Endothelial cell of umbilical vein (primary cell): Measurements from ENCODE around the gene ADAT1. TPM values are rescaled to one million over a fixed set of nuclear protein-coding genes. Genes with fewer than 3 reads are reported as not detected.

Experiments used
- BruUV-seq: library from RNA; stranded (reverse); fragments of 400-500 nt; replicated peaks from 2 replicates; lab custom pipeline; 2021; lab: Mats Ljungman, UMichigan
- CTCF ChIA-PET: fragments of 300-600, 350-600 bp; sonication (Branson Sonifier 250); formaldehyde crosslinking; loops from one replicate; lab custom pipeline; 2021; ENCODE audit warnings: antibody characterized with exemption, inconsistent platforms; lab: Charles Lee
- POLR2A ChIA-PET: fragments of 300-600, 350-600 bp; sonication (Branson Sonifier 250); formaldehyde crosslinking; loops from one replicate; lab custom pipeline; 2021; ENCODE audit warnings: antibody characterized with exemption, inconsistent platforms; lab: Charles Lee
- DNase-seq: peaks from one replicate; pipeline ENCODE4 v3.0.0-alpha.2; 2011; ENCODE audit warnings: low read depth, low spot score
- FAIRE-seq: peaks from 2 replicates; lab custom pipeline; 2011; peaks lifted over from hg19 to GRCh38; lab: Jason Lieb, UNC
- H2AFZ ChIP-seq: 2 replicates; pipeline ENCODE4 v1.6.0; 2012; ENCODE audit warnings: low read depth, low read length, control low read depth, inconsistent platforms
- H3K27ac ChIP-seq: 2 replicates; pipeline ENCODE4 v1.5.1; 2011; ENCODE audit warnings: low read depth, mild to moderate bottlenecking, control low read depth, low read length, moderate library complexity; ENCODE audit not compliant: insufficient read depth
- H3K27me3 ChIP-seq, 2 experiments: 2 replicates each; pipeline versions ENCODE4 v1.6.0 to v1.6.1; 2011; ENCODE audit warnings: low read length in 2 of 2, mixed read lengths in 1 of 2; ENCODE audit not compliant: control insufficient read depth in 2 of 2, insufficient read depth in 2 of 2
- H3K36me3 ChIP-seq, 2 experiments: 2 replicates in 1 of 2; 3 replicates in 1 of 2; pipeline ENCODE4 v1.5.1; 2011; ENCODE audit warnings: low read length in 2 of 2, mild to moderate bottlenecking in 1 of 2, moderate library complexity in 1 of 2; ENCODE audit not compliant: control insufficient read depth in 2 of 2, insufficient read depth in 2 of 2; ENCODE audit errors: extremely low read depth in 1 of 2
- H3K4me1 ChIP-seq: 3 replicates; pipeline ENCODE4 v1.5.1; 2011; ENCODE audit warnings: mild to moderate bottlenecking, low read length; ENCODE audit not compliant: control insufficient read depth, insufficient read depth; ENCODE audit errors: extremely low read depth
- H3K4me2 ChIP-seq: 2 replicates; pipeline ENCODE4 v1.6.1; 2011; ENCODE audit warnings: low read length, control low read depth, mixed read lengths; ENCODE audit not compliant: insufficient read depth
- H3K4me3 ChIP-seq, 3 experiments: fragments of 200-600 bp in 1 of 3; sonication (generic), shearing (Covaris generic) in 1 of 3; replicated peaks in 1 of 3; 2 replicates each; pipeline ENCODE4 v1.5.1; 2011 to 2016; ENCODE audit warnings: control low read depth in 3 of 3, low read length in 3 of 3, mild to moderate bottlenecking in 2 of 3, inconsistent platforms in 1 of 3, low read depth in 1 of 3, moderate library complexity in 1 of 3; ENCODE audit not compliant: insufficient read depth in 1 of 3
- H3K79me2 ChIP-seq: 2 replicates; pipeline ENCODE4 v1.6.0; 2012; ENCODE audit warnings: low read length, inconsistent platforms; ENCODE audit not compliant: control insufficient read depth, insufficient read depth
- H3K9ac ChIP-seq: replicated peaks from 2 replicates; pipeline ENCODE3; 2011; ENCODE audit warnings: low read length, control low read depth; ENCODE audit not compliant: insufficient read depth; ENCODE audit errors: extremely low read depth
- H3K9me1 ChIP-seq: replicated peaks from 3 replicates; pipeline ENCODE4 v1.6.0; 2011; ENCODE audit warnings: mild to moderate bottlenecking, low read length; ENCODE audit not compliant: control insufficient read depth, insufficient read depth; ENCODE audit errors: extremely low read depth
- H3K9me3 ChIP-seq: replicated peaks from 2 replicates; pipeline ENCODE4 v1.5.1; 2012; ENCODE audit warnings: low read length, inconsistent platforms; ENCODE audit not compliant: control insufficient read depth, insufficient read depth
- H4K20me1 ChIP-seq: replicated peaks from 2 replicates; pipeline ENCODE3; 2011; ENCODE audit warnings: mild to moderate bottlenecking, low read length; ENCODE audit not compliant: control insufficient read depth, insufficient read depth; ENCODE audit errors: extremely low read depth
- CTCF ChIP-seq, 2 donors: IDR thresholded peaks; 1 replicate in 1 of 2; 2 replicates in 1 of 2; pipeline ENCODE4 v1.5.1; 2011; ENCODE audit warnings: low read length in 2 of 2, mild to moderate bottlenecking in 2 of 2, moderate library complexity in 2 of 2, control low read depth in 1 of 2, inconsistent platforms in 1 of 2, low read depth in 1 of 2; ENCODE audit not compliant: insufficient read depth in 1 of 2; ENCODE audit errors: extremely low read depth in 1 of 2
- EZH2 ChIP-seq: IDR thresholded peaks from 2 replicates; pipeline ENCODE4 v1.6.1; 2012; ENCODE audit warnings: borderline replicate concordance, low read depth, mild to moderate bottlenecking, moderate library complexity, low read length, inconsistent platforms; ENCODE audit not compliant: severe bottlenecking
- FOS ChIP-seq: IDR thresholded peaks from 2 replicates; pipeline ENCODE4 v1.6.1; 2011; ENCODE audit warnings: mild to moderate bottlenecking, low read length, moderate library complexity, borderline replicate concordance; ENCODE audit not compliant: insufficient read depth
- GATA2 ChIP-seq: IDR thresholded peaks from 2 replicates; pipeline ENCODE4 v1.7.0; 2011; ENCODE audit warnings: low read depth, mild to moderate bottlenecking, moderate library complexity, mixed read lengths, low read length; ENCODE audit not compliant: insufficient read length, insufficient read depth
- JUN ChIP-seq: IDR thresholded peaks from 2 replicates; pipeline ENCODE4 v1.6.1; 2011; ENCODE audit warnings: borderline replicate concordance, low read depth; ENCODE audit not compliant: insufficient read length, insufficient read depth
- MAX ChIP-seq: IDR thresholded peaks from 2 replicates; pipeline ENCODE4 v1.6.1; 2011; ENCODE audit not compliant: insufficient read depth, insufficient read length
- MYC ChIP-seq: IDR thresholded peaks from one replicate; pipeline ENCODE4 v1.6.1; 2011; ENCODE audit warnings: mild to moderate bottlenecking, low read depth, low read length
- POLR2A ChIP-seq: IDR thresholded peaks from 2 replicates; pipeline ENCODE4 v1.6.1; 2012; ENCODE audit warnings: low read depth, mild to moderate bottlenecking, control low read depth, low read length
- POLR2AphosphoS5 ChIP-seq: IDR thresholded peaks from 2 replicates; pipeline ENCODE4 v1.6.1; 2012; ENCODE audit warnings: low read depth, mild to moderate bottlenecking, control low read depth, low read length, moderate library complexity; ENCODE audit not compliant: insufficient read depth
- dilution Hi-C: fragments of 300-500 bp; cut with MboI; formaldehyde crosslinking; loops from one replicate; pipeline ENCODE4 v1.15.0; 2019; ENCODE audit warnings: low sequenced_read_pairs; ENCODE audit not compliant: extremely low pct_ligation_motif_present
- intact Hi-C: fragments of 100-400 bp; cut with micrococcal nuclease; formaldehyde crosslinking; loops from one replicate; pipeline ENCODE4 v1.10.0; 2022
- polyA plus RNA-seq, 4 experiments: library from polyadenylated mRNA; depleted of rRNA in 3 of 4; stranded (reverse) in 3 of 4; unstranded in 1 of 4; fragments of >200 nt; gene quantifications; 2 replicates each; pipeline versions ENCODE4 v1.2.1 to v1.2.3, GENCODE V29; 2011 to 2012; ENCODE audit warnings: missing spikeins in 1 of 4
- total RNA-seq: library from RNA; stranded (reverse); gene quantifications from 2 replicates; pipeline ENCODE4 v1.2.3, GENCODE V29; 2021

ADAT1 gene
- total and polyA plus RNA-seq, 2 donors (not counting 3 experiments of a cell fraction or from before 2014, with no cell fraction given), result 27.2 to 56.6 TPM

- Histone ChIP-seq H4K20me1 (no peaks in the 10 kb centered on the region), H3K9me3 (no peaks in the 10 kb centered on the region), H3K9ac (no peak overlapping the region), H3K79me2 (peaks cover under 1% of the 10 kb centered on the region), H2AFZ (no peak overlapping the region), H3K36me3 (peaks cover 11 to 14% of the 10 kb centered on the region in 2 experiments), H3K27me3 (no peaks in the 10 kb centered on the region), H3K4me1 (no peaks in the 10 kb centered on the region), H3K4me2 (no peak overlapping the region), H3K27ac (no peak overlapping the region), H3K9me1 (no peaks in the 10 kb centered on the region), H3K4me3 (no peak overlapping the region)
- POLR2A ChIA-PET, result no interaction called here
- CTCF ChIA-PET, result interaction anchor here (1.1 kb wide), 1 partner anchor 16 kb away, joined by 6 read pairs; no protein-coding TSS in a partner anchor
- TF ChIP-seq FOS (no peak), CTCF (IDR thresholded peaks at IDR 0.05; ENCODE audit: extremely low read depth in 1 of 2, insufficient read depth in 1 of 2, low read depth in 1 of 2, low read length in 2 of 2) (no peak), EZH2 (no peak), MAX (no peak), MYC (no peak), POLR2AphosphoS5 (no peak), GATA2 (no peak), JUN (no peak), POLR2A (no peak)
- FAIRE-seq, result no peak
- no peak for DNase-seq
- BruUV-seq, result no TSS peak
- intact Hi-C loops (no loop called here), dilution Hi-C loops (no loop called here)
Observed at GRCh38 chr16:75615619-75616018, 7.5 kb downstream of the ADAT1 start.
